Measurements from ENCODE around the gene PRELID3B.

DNA sequence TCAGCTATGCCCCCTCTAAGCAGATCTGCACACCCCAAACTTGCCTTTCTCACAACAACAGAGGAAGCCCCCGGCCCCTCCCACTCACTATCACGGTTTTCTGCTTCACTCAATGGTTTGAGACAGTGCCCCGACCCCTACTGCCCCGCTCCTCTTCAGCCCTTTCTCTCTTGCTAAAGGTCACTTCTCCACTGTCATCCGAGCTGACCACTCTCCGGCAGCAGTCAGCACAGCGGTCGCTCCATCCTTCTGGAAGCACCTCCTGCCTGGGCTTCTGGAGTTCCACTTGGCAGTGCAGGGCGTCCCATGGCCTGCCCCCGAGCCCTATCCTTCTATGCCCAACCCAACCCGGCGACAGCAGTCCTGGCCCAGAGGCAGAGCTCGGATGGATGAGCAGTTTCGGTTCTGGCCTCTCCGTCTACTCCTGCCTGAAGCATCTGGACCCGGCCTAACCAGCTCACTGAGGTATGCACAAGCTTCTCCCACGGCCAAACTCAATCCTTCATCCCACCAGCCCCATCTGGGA is 39.6 kb downstream of the PRELID3B start:
- TF ChIP-seq, protein P1, sequence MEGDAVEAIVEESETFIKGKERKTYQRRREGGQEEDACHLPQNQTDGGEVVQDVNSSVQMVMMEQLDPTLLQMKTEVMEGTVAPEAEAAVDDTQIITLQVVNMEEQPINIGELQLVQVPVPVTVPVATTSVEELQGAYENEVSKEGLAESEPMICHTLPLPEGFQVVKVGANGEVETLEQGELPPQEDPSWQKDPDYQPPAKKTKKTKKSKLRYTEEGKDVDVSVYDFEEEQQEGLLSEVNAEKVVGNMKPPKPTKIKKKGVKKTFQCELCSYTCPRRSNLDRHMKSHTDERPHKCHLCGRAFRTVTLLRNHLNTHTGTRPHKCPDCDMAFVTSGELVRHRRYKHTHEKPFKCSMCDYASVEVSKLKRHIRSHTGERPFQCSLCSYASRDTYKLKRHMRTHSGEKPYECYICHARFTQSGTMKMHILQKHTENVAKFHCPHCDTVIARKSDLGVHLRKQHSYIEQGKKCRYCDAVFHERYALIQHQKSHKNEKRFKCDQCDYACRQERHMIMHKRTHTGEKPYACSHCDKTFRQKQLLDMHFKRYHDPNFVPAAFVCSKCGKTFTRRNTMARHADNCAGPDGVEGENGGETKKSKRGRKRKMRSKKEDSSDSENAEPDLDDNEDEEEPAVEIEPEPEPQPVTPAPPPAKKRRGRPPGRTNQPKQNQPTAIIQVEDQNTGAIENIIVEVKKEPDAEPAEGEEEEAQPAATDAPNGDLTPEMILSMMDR (IDR thresholded peaks at IDR 0.05) = no peak
- TF ChIP-seq POLR2AphosphoS5 (IDR thresholded peaks at IDR 0.05) = no peak

Measured in prostate gland (tissue), 2 donors.